Panc1 (cell line): ENCODE measurements around the gene NOX4.
"Not testable (repeated sequence)": the region's sequence is repeated elsewhere in the genome, so short reads cannot be mapped to it uniquely, and the experiment has no call there.

ENCODE experiments used
- CTCF ChIP-seq: fragments of 450-650 bp; IDR thresholded peaks from 2 replicates; pipeline ENCODE4 v1.5.1; 2017; ENCODE audit warnings: mild to moderate bottlenecking
- POLR2AphosphoS5 ChIP-seq: IDR thresholded peaks from 2 replicates; pipeline ENCODE4 v1.6.1; 2012; ENCODE audit warnings: mild to moderate bottlenecking, low read depth, low read length, moderate library complexity
- REST ChIP-seq, 2 experiments: IDR thresholded peaks; 2 replicates each; pipeline ENCODE4 v1.6.1; 2011 to 2012; ENCODE audit warnings: low read depth in 2 of 2, control low read depth in 1 of 2, low read length in 1 of 2, mild to moderate bottlenecking in 1 of 2, moderate library complexity in 1 of 2; ENCODE audit not compliant: insufficient read depth in 1 of 2
- SIN3A ChIP-seq: IDR thresholded peaks from 2 replicates; pipeline ENCODE4 v1.6.1; 2012; ENCODE audit warnings: low read depth, mild to moderate bottlenecking, low read length, moderate library complexity, borderline replicate concordance; ENCODE audit not compliant: insufficient read depth
- TCF7L2 ChIP-seq: IDR thresholded peaks from 2 replicates; pipeline ENCODE4 v1.6.1; 2011; ENCODE audit warnings: mild to moderate bottlenecking, low read depth, low read length, inconsistent platforms

- not testable (repeated sequence) for TF ChIP-seq CTCF; POLR2AphosphoS5; TCF7L2; REST (IDR thresholded peaks at IDR 0.05; ENCODE audit: insufficient read depth in 1 of 2, low read depth in 2 of 2, low read length in 1 of 2); SIN3A
Observed at GRCh38 chr11:89303029-89303428, 188.1 kb downstream of the NOX4 start.
